ENCODE data around the gene EMC1. TPM values are rescaled to one million over a fixed set of nuclear protein-coding genes. Genes with fewer than 3 reads are reported as not detected.
A peak's percentile ranks its signal among the peaks of the same experiment; 100 is the strongest.
"Not testable (repeated sequence)": the region's sequence is repeated elsewhere in the genome, so short reads cannot be mapped to it uniquely, and the experiment has no call there.

Gene EMC1
- total RNA-seq = 10 to 100 TPM; 37.9 to 38.9 TPM
- 10 to 100 TPM; 16.1 to 22.4 (median 21.0) TPM for polyA plus RNA-seq
- 48.3 to 174 (median 76.8) reads per million in 6 experiments for total RNA-seq

DNA sequence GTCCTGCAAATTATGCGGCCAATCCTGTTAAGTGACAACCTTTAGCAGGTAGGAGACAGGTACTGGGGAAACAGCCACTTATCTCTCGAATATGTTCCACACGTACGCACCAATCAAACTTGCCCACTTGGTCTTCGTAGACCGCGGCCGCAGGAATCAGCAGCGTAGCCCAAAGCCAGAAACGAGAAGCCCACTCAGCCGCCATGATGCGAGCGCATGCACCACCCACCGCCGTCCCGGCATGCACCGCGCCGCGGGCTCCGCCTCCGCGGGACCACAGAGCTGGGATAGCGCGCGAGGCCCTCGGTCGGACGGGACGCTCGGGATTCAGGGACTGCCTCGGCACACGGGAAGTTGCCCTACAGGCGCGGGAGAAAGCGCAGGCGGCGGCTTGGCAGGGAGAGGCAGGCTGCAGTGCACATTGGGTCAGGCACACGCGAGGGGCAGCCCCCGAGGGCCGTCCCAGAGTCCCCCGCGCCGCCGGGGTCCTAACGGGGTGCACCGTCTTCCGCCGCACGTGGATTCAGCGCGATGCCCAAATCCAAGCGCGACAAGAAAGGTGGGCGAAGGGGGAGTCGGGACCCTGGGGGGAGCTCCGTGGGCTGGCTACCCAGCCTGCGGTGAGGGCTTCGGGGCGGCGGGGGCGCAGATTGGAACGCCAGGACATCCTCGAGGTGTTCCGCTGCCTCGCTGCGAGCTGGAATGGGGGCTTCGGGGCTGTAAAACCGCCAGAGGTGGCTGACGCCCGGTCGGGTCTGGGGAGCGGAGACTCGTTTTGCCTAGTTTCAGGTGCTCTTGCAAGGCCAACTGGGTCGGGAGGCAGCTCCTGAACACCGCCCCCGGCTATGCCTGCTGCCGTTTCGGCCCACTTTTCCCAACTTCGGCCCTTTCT, at the start of gene EMC1, which contains the start of gene MRTO4:
Gene EMC1 (minus strand): TSS at position 220 of the 892 bp plus-strand sequence. CDS start 15 bp downstream, at position 205.
Gene MRTO4 (plus strand): TSS at position 501 of the 892 bp plus-strand sequence. CDS start 31 bp downstream, at position 532.
- H3K27me3 Mint-ChIP-seq = no peaks in the 10 kb centered on the region
- ATAC-seq (peak; percentile 95), DNase-seq (peak; percentile 73 to 96 (median 90))
- peaks cover 12 to 51% (median 32%) of the 10 kb centered on the region in 4 donors for H3K4me1 Mint-ChIP-seq
- peaks cover 0 to 20% (median 0%) of the 10 kb centered on the region in 3 donors for H3K36me3 Mint-ChIP-seq
- peak within 1 kb of the TSS; percentile 92 to 98 (median 95) for H3K27ac Mint-ChIP-seq
- no peaks in the 10 kb centered on the region for H3K9me3 Mint-ChIP-seq
- POLR2A ChIA-PET = interaction anchor here (0.7 to 1.5 kb wide), 14 partner anchors 9 to 347 kb away, joined by 3 to 8 read pairs (median 3); partner anchors contain the start of genes AKR7A2, AKR7A3, SLC66A1 and UBR4
- H3K4me3 Mint-ChIP-seq = peak within 1 kb of the TSS; percentile 92 to 96 (median 94)

DNA sequence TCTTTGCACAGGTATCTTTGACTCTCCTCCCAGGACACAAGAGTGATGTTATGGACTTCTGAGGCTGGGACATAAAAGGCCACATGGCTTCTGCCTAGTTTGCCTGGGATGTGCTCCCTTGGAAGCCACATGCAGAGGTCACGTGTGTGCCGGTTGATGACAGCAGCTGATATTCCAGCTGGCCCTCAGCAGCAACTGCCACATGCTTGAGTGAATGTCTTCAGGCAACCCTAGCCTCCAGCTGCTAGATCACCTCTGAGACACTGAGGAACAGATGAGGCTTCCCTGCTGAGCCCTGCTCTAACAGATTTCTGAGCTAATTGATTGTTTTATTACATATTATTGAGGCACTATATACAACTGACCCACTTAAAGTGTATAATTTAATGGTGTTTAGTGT, 48.9 kb upstream of the EMC1 start:
- ATAC-seq (no peak), DNase-seq (no peak)
- Mint-ChIP-seq H3K9me3 (peaks cover 0 to 12% (median 6%) of the 10 kb centered on the region in 9 donors), H3K27me3 (no peaks in the 10 kb centered on the region), H3K36me3 (peaks cover 7 to 38% (median 28%) of the 10 kb centered on the region in 3 donors), H3K4me1 (no peaks in the 10 kb centered on the region), H3K27ac (no peak overlapping the region), H3K4me3 (no peak overlapping the region)
- POLR2A ChIA-PET = no interaction called here

DNA sequence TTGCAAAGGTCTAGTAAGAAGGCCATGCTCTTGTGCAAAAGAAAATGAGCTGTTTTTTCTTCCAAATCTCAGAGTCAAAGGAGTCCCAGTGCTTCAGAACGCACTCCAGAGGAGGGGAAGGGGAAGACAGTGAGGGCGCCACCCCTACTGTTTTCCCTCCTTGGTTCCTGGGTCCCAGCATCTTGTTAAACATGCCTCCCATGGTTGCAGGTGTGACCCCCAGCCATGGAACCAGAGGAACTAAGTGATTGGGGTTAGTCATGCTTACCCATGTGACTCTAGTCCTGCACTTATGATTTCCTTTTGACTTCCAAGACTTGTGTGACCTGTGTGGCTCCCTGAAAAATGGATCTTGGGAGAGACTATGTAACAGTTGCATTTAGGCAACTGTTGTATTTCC, 43.3 kb upstream of the EMC1 start:
- Mint-ChIP-seq H3K27ac (no peak overlapping the region), H3K9me3 (peaks cover 6 to 46% (median 29%) of the 10 kb centered on the region in 9 donors), H3K27me3 (peaks cover under 1 to 5% (median 2%) of the 10 kb centered on the region in 5 donors), H3K4me1 (no peaks in the 10 kb centered on the region), H3K4me3 (no peak overlapping the region), H3K36me3 (peaks cover 9 to 39% (median 23%) of the 10 kb centered on the region in 3 donors)
- ATAC-seq (no peak), DNase-seq (no peak)
- POLR2A ChIA-PET = no interaction called here

DNA sequence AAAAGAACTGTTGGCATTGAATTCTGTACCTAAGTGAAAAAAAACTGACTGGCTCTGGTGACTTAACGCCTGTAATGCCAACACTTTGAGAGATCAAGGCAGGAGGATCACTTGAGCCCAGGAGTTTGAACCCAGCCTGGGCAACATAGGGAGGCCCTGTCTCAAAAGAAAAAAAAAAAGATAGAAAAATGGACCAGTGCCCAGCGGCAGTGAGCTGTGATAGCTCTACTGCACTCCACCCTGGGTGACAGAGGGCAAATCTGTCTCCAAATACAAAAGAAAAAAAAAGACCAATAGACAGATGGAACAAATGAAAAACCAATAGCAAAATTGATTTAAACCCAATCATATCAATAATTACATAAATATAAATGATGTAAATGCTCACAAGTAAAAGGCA, 37.9 kb upstream of the EMC1 start:
- peaks cover 0 to 25% (median 9%) of the 10 kb centered on the region in 9 donors for H3K9me3 Mint-ChIP-seq
- H3K27me3 Mint-ChIP-seq = peaks cover 2 to 22% (median 9%) of the 10 kb centered on the region in 5 donors
- H3K4me3 Mint-ChIP-seq = peak overlapping the region; percentile 55 to 69 (median 66)
- peak overlapping the region in 1 of 10 donors; percentile 17 for H3K27ac Mint-ChIP-seq
- H3K36me3 Mint-ChIP-seq = peaks cover 4 to 22% (median 9%) of the 10 kb centered on the region in 3 donors
- DNase-seq (no peak), ATAC-seq (no peak)
- POLR2A ChIA-PET = interaction anchor here (1.4 kb wide), 1 partner anchor 38 kb away, joined by 3 read pairs; the partner anchor contains the start of gene EMC1
- H3K4me1 Mint-ChIP-seq = peaks cover 5 to 12% (median 7%) of the 10 kb centered on the region in 4 donors

DNA sequence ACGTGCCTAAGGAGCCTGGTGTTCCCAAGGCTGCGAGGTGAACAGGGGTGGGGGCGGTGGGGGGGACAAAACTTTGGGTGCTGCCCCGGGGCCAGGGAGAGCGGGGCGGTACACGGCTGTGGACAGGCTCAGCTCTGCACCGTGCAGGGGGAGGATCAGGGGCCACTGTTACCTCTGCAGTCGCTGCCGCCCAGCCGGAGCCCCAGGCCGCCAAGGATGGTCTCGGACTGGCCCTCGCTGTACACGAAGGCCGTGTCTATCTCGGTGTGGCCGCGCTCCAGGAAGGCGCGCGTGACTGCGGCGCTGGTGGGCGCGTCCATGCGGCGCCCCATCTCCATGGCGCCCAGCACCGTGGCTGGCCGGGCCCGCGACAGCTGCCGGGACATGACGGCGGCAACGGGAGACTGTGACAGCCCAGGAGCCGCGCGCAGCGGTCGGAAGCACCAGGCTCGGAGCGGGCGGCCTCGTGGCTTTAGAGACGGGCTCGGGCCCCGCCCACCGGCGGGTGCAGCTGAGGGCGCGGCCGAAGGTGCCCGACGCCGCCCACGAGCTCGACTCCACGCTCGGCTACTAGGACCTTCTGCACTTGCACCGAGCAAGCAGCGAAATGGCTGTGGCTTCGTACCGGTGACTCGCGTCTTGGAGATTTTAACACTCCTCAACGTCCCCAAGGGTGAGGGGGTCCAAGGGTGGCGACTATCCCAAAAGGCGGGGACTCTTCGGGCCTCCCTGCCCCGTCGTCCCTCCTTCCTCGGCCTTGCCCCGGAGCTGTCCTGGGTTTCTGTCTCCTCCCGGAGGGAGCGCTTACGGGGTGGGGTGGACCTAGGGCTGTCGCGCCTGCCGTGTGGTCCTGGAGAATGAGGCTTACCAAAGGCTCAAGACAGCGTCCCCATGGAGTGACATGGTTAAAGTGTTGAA, 37.3 kb upstream of the EMC1 start, which contains the start of gene AKR7A3:
Gene AKR7A3 (minus strand): TSS at position 447 of the 918 bp plus-strand sequence. CDS start 61 bp downstream, at position 386.
- peak; percentile 93 to 99 for ATAC-seq
- peak; percentile 29 to 75 (median 48) for DNase-seq
- H3K9me3 Mint-ChIP-seq = peaks cover 0 to 19% (median 6%) of the 10 kb centered on the region in 9 donors
- peaks cover 2 to 16% (median 10%) of the 10 kb centered on the region in 3 donors for H3K36me3 Mint-ChIP-seq
- POLR2A ChIA-PET = interaction anchor here (1.4 kb wide), 1 partner anchor 38 kb away, joined by 3 read pairs; the partner anchor contains the start of gene EMC1
- peak within 1 kb of the TSS; percentile 64 to 88 (median 72) for H3K4me3 Mint-ChIP-seq
- H3K27me3 Mint-ChIP-seq = peaks cover 2 to 22% (median 9%) of the 10 kb centered on the region in 5 donors
- H3K27ac Mint-ChIP-seq = peak within 1 kb of the TSS in 4 of 10 donors; percentile 11 to 80 (median 28)
- peaks cover 5 to 12% (median 7%) of the 10 kb centered on the region in 4 donors for H3K4me1 Mint-ChIP-seq

DNA sequence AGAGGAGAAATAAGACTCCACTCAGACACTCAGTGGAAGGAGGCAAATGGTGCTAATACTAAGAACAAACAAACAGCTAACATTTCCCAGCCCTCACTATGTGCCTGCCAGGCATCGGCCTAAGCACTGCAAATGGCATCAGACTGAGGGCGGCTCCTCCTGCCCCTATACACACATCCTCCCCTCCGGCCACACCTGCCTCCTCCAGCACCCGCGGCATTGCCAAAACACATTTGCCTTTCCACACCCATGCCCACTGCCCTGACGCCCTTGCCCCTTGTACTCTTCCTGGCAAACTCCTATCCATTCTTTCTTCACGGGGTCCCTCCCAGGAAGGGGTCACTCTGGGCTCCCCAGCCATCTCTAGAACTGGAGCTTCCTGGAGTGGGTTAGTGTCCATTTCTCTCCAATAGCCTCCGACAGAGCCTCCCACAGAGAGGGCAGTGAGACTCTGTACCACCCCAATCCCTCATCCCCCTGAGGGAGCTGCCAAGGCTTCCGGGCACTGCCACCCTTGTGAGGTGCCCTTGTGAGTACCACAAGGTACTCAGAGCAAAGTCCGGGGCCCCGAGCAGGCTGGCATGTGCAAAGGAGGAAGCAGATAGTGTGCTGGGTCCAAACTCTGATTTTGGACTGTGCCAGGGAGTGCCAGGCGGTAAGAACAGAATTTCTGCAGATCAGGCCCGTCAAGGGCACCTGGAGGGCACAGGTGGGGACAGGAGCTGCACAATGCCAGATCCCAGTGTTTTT, 36.3 kb upstream of the EMC1 start:
- POLR2A ChIA-PET = interaction anchor here (0.7 kb wide), 3 partner anchors 27 to 127 kb away, joined by 3 to 4 read pairs (median 4); no protein-coding TSS in a partner anchor
- H3K4me3 Mint-ChIP-seq = peak overlapping the region; percentile 64 to 88 (median 72)
- peak overlapping the region in 3 of 10 donors; percentile 38 to 80 (median 40) for H3K27ac Mint-ChIP-seq
- peaks cover 5 to 12% (median 7%) of the 10 kb centered on the region in 4 donors for H3K4me1 Mint-ChIP-seq
- ATAC-seq = no peak
- DNase-seq = no peak
- H3K27me3 Mint-ChIP-seq = peaks cover 2 to 22% (median 9%) of the 10 kb centered on the region in 5 donors
- peaks cover 2 to 7% (median 6%) of the 10 kb centered on the region in 3 donors for H3K36me3 Mint-ChIP-seq
- H3K9me3 Mint-ChIP-seq = peaks cover 0 to 10% (median 5%) of the 10 kb centered on the region in 9 donors

DNA sequence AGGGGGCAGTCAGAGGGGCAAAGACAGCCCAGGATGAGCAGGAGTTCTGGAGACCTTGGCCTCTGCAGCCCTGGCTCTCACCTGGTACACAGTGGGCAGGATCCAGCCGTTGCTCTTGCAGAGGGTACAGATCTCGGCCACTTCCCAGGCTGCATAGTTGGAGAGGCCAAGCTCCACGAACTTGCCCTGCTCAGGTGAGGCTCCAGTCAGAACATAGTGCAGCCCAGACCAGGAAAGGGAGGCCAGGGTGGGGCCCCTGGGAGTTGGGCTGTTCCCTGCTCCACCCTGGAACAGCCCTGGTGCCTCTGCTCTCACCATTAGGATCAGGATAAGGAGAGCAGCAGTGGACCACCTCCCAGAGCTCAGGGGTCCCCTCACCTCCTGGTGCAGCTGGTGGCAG, 34.5 kb upstream of the EMC1 start:
- POLR2A ChIA-PET, H3K27ac Mint-ChIP-seq, H3K4me3 Mint-ChIP-seq, H3K9me3 Mint-ChIP-seq, H3K36me3 Mint-ChIP-seq, DNase-seq, ATAC-seq: not testable (repeated sequence)
- H3K27me3 Mint-ChIP-seq = peaks cover 2 to 22% (median 9%) of the 10 kb centered on the region in 5 donors
- H3K4me1 Mint-ChIP-seq = peaks cover 5 to 12% (median 7%) of the 10 kb centered on the region in 4 donors

DNA sequence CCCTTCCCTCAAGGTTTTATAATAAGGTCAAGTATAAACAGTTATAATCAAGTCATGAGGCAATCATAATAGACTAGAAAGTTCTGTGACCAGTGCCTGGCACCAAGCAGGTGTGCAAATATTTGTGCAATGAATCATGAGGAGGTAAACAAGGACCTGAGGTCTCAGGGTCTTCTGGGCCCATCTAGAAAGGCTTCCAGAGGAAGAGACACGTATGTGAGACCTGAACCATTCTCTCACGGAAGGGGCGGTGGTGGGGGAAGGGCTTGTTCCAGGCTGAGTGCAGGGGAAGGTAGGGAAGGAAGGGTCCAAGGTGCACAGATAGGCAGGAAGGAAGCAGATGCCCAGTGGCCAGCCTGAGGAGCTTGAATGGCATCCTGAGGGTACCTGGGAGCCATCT, 34.0 kb upstream of the EMC1 start:
- DNase-seq, POLR2A ChIA-PET, H3K36me3 Mint-ChIP-seq, H3K4me3 Mint-ChIP-seq, H3K9me3 Mint-ChIP-seq, ATAC-seq, H3K27ac Mint-ChIP-seq: not testable (repeated sequence)
- Mint-ChIP-seq H3K27me3 (peaks cover 2 to 22% (median 9%) of the 10 kb centered on the region in 5 donors), H3K4me1 (peaks cover 5 to 12% (median 7%) of the 10 kb centered on the region in 4 donors)

DNA sequence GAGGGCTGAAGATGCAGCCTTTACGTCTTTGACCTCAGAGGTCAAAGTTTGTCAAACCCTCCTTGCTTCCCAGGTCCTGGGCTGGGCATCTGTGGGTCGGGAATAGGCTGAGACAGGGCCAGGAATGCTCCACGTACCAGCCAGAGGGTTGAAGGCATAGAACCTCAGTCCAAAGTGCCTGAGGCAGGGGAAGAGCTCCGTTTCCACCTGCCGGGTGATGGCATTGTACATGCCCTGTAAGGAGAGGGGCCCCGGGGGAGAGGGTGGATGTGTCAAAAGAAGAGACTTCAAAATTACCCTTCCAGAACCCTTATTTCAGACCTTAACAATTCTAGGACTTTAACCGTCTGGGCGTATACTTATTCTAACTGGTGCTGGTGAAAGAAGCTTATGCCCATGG, 33.6 kb upstream of the EMC1 start:
- Mint-ChIP-seq H3K4me1 (peaks cover 5 to 12% (median 7%) of the 10 kb centered on the region in 4 donors), H3K9me3 (peaks cover 0 to 3% (median 0%) of the 10 kb centered on the region in 9 donors), H3K27me3 (peaks cover 2 to 19% (median 8%) of the 10 kb centered on the region in 5 donors), H3K27ac (no peak overlapping the region), H3K36me3 (peaks cover 0 to 2% (median 1%) of the 10 kb centered on the region in 3 donors), H3K4me3 (no peak overlapping the region)
- ATAC-seq = no peak
- DNase-seq = no peak
- POLR2A ChIA-PET = no interaction called here

DNA sequence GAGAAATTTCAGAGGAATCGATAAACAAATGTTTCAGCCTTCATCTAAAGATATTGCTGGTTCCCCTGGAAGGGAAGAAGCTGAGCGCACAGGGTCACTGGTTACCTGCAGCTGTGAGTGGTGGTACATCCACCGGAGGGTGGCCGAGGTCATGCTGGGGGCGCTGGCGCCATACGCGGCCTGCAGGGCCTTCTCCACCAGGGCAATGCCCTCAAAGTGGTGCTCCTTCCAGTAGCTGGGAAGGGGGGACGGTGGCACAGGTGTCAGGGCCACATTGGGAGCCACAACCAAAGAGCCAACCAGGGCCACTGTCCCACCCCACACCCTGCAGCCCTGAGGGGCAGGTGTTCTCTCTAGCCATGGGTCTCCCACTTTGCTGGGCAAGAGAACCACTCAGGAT, 32.6 kb upstream of the EMC1 start:
- no peak for DNase-seq
- Mint-ChIP-seq H3K4me1 (peaks cover 3 to 7% (median 3%) of the 10 kb centered on the region in 4 donors), H3K36me3 (peaks cover 0 to 2% (median 1%) of the 10 kb centered on the region in 3 donors), H3K9me3 (peaks cover 0 to 3% (median 0%) of the 10 kb centered on the region in 9 donors), H3K27me3 (peaks cover 0 to 9% (median 2%) of the 10 kb centered on the region in 5 donors), H3K27ac (no peak overlapping the region), H3K4me3 (no peak overlapping the region)
- no peak for ATAC-seq
- POLR2A ChIA-PET = no interaction called here

DNA sequence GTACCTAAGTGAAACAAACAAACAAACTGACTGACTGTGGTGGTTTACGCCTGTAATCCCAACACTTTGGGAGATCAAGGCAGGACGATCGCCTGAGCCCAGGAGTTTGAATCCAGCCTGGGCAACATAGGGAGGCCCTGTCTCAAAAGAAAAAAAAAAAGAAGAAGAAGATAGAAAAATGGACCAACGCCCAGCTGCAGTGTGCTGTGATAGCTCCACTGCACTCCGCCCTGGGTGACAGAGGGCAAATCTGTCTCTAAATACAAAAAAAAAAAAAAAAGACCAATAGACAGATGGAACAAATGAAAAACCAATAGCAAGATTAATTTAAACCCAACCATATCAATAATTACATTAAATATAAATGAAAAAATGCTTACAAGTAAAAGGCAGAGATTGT, 23.3 kb upstream of the EMC1 start:
- H3K27me3 Mint-ChIP-seq = peaks cover 13 to 27% (median 18%) of the 10 kb centered on the region in 5 donors
- no peak for DNase-seq
- H3K4me1 Mint-ChIP-seq = peaks cover 0 to 9% (median 5%) of the 10 kb centered on the region in 4 donors
- POLR2A ChIA-PET = no interaction called here
- H3K27ac Mint-ChIP-seq = peak overlapping the region in 1 of 10 donors; percentile 79
- peak overlapping the region in 1 of 10 donors; percentile 11 for H3K4me3 Mint-ChIP-seq
- peaks cover 0 to 28% (median 5%) of the 10 kb centered on the region in 9 donors for H3K9me3 Mint-ChIP-seq
- peaks cover 3 to 16% (median 6%) of the 10 kb centered on the region in 3 donors for H3K36me3 Mint-ChIP-seq
- no peak for ATAC-seq

Measured in naive thymus-derived CD8-positive, alpha-beta T cell (primary cell).